Choroid plexus epithelial cell (primary cell): Measurements from ENCODE around the gene TTC9B.

Source experiments
- DNase-seq: peaks from one replicate; pipeline ENCODE4 v3.0.0-alpha.2; 2010; ENCODE audit warnings: low read depth
- H3K4me3 ChIP-seq: 2 replicates; pipeline ENCODE4 v1.5.1; 2011; ENCODE audit warnings: low read depth, mild to moderate bottlenecking, control low read depth, low read length, moderate library complexity
- CTCF ChIP-seq: conservative IDR thresholded peaks from 2 replicates; pipeline ENCODE4 v1.5.1; 2011; ENCODE audit warnings: low read depth, mild to moderate bottlenecking, control low read depth, inconsistent platforms, low read length, moderate library complexity

TTC9B gene

GRCh38 chr19:40233811-40234389 is 15.7 kb upstream of the TTC9B start:
- no peak for DNase-seq
- H3K4me3 ChIP-seq = no peak overlapping the region
- no peak for TF ChIP-seq CTCF

GRCh38 chr19:40232949-40233810 is 15.0 kb upstream of the TTC9B start:
- no peak for TF ChIP-seq CTCF
- H3K4me3 ChIP-seq = no peak overlapping the region
- no peak for DNase-seq

- DNase-seq = no peak
- no peak overlapping the region for H3K4me3 ChIP-seq
- no peak for TF ChIP-seq CTCF
Measured at GRCh38 chr19:40232479-40232878, 14.3 kb upstream of the TTC9B start.

- TF ChIP-seq CTCF = no peak
- DNase-seq = peak; percentile 36
- no peak overlapping the region for H3K4me3 ChIP-seq
Measured at GRCh38 chr19:40231544-40232424, 13.6 kb upstream of the TTC9B start.

- TF ChIP-seq CTCF = no peak
- H3K4me3 ChIP-seq = no peak overlapping the region
- DNase-seq = no peak
Measured at GRCh38 chr19:40231057-40231456, 12.9 kb upstream of the TTC9B start.

GRCh38 chr19:40229926-40230417 is 11.8 kb upstream of the TTC9B start:
- TF ChIP-seq CTCF = no peak
- no peak overlapping the region for H3K4me3 ChIP-seq

More at GRCh38 chr19:40229926-40230417, 11.8 kb upstream of the TTC9B start:
- no peak for DNase-seq
